Pancreas (tissue), 10 donors: Measurements from ENCODE around the gene PRRC2C. TPM values are rescaled to one million over a fixed set of nuclear protein-coding genes. Genes with fewer than 3 reads are reported as not detected.
A peak's percentile ranks its signal among the peaks of the same experiment; 100 is the strongest.

ENCODE experiments used
- ATAC-seq, 4 donors: fragments of 200-7000 bp; cut with Tn5 transposase; one replicate each; pipeline versions ENCODE4 v1.8.0 to v1.9.1; 2020; ENCODE audit warnings: mild to moderate bottlenecking in 4 of 4, moderate library complexity in 4 of 4
- DNase-seq, 6 donors: peaks; one replicate each; pipeline ENCODE4 v3.0.0-alpha.2; 2020
- FAIRE-seq: peaks from 2 replicates; lab custom pipeline; 2012; peaks lifted over from hg19 to GRCh38; lab: Jason Lieb, UNC
- H3K27ac ChIP-seq, 4 donors: fragments of 200-600 bp; sonication (generic); 1 replicate in 3 of 4; 2 replicates in 1 of 4; pipeline versions ENCODE4 v1.5.0 to v1.8.0; 2020
- H3K27me3 ChIP-seq, 4 donors: fragments of 200-600 bp; one replicate each; pipeline ENCODE4 v1.8.0; 2021
- H3K36me3 ChIP-seq, 3 donors: fragments of 200-600 bp; sonication (generic) in 1 of 3; one replicate each; pipeline versions ENCODE4 v1.5.0 to v1.8.0; 2020 to 2021
- H3K4me1 ChIP-seq, 3 donors: fragments of 200-600 bp; one replicate each; pipeline ENCODE4 v1.8.0; 2021
- H3K4me3 ChIP-seq, 4 donors: fragments of 200-600 bp; sonication (generic) in 2 of 4; one replicate each; pipeline versions ENCODE4 v1.5.0 to v1.8.0; 2020 to 2021
- H3K9me3 ChIP-seq, 4 donors: fragments of 200-600 bp; one replicate each; pipeline ENCODE4 v1.8.0; 2021
- CTCF ChIP-seq, 4 donors: fragments of 200-600 bp; sonication (generic) in 3 of 4; IDR thresholded peaks; one replicate each; pipeline versions ENCODE4 v1.5.0 to v1.8.0; 2021; ENCODE audit warnings: antibody characterized with exemption in 4 of 4
- WGBS, 2 donors: extraction: QIAGEN DNeasy Blood & Tissue Kit; methylation state at CpG; one replicate each; pipeline ENCODE4 v1.1.7; 2013; 5-methylcytosine and 5-hydroxymethylcytosine counted together
- intact Hi-C, 3 donors: fragments of 100-400 bp; cut with DNase I; formaldehyde crosslinking; loops; one replicate each; pipeline versions ENCODE4 v1.11.1 to v1.14.2; 2022
- polyA plus RNA-seq, 2 donors: library from polyadenylated mRNA; stranded (reverse); fragments of 200-250 nt; gene quantifications; one replicate each; pipeline ENCODE4 v1.2.3, GENCODE V29; 2013
- total RNA-seq, 6 donors: library from RNA; stranded (reverse); fragmentation: NEBNext Ultra II Directional in 4 of 6; extraction: Animal tissue kit (Norgen Biotek cat#: 25700) in 4 of 6; gene quantifications; one replicate each; pipeline versions ENCODE4 v1.2.1 to v1.2.4, GENCODE V29; 2021 to 2023
- donor health status: healthy with polysubstance abuse.
- donor health status: DM: no; HTN: no; CAD: no; lungs with moderate emphysema.
- donor health status: DM: no; HTN: no; CAD: no.
- donor health status: control.
- donor health status: control.
- donor health status: Bipolar disorder and iron deficiency.
- donor health status: DM: yes; HTN: yes; CAD: no.
- donor health status: DM: no; HTN: no; CAD: no.
- donor health status: DM: no; HTN: no; CAD: no.
- donor health status: DM: yes; HTN: yes; CAD: no.

PRRC2C gene
- total and polyA plus RNA-seq, 8 donors = 22.4 to 82.3 (median 48.4) TPM

GRCh38 chr1:171472183-171472647 lies 13.1 kb upstream of the PRRC2C start:
- Histone ChIP-seq H3K4me3 (no peak overlapping the region), H3K4me1 (no peaks in the 10 kb centered on the region), H3K36me3 (no peaks in the 10 kb centered on the region), H3K27ac (no peak overlapping the region), H3K27me3 (no peaks in the 10 kb centered on the region), H3K9me3 (no peaks in the 10 kb centered on the region)
- 80 to 92% methylated on average over 7 of the region's 7 CpGs for WGBS, 2 donors
- intact Hi-C loops = no loop called here
- no peak for TF ChIP-seq CTCF (IDR thresholded peaks at IDR 0.05)
- DNase-seq (no peak), FAIRE-seq (no peak), ATAC-seq (no peak)

- no peak for ATAC-seq
- no peak overlapping the region for H3K4me3 ChIP-seq
- DNase-seq = no peak
- H3K27ac ChIP-seq = no peak overlapping the region
- H3K9me3 ChIP-seq = no peaks in the 10 kb centered on the region
- no peak for FAIRE-seq
- TF ChIP-seq CTCF (IDR thresholded peaks at IDR 0.05) = no peak
- no peaks in the 10 kb centered on the region for H3K4me1 ChIP-seq
- intact Hi-C loops = no loop called here
- no peaks in the 10 kb centered on the region for H3K27me3 ChIP-seq
- 74 to 75% methylated on average over 1 of the region's 1 CpG for WGBS, 2 donors
- H3K36me3 ChIP-seq = no peaks in the 10 kb centered on the region
Observed at GRCh38 chr1:171476829-171477228, 8.5 kb upstream of the PRRC2C start.

GRCh38 chr1:171477804-171478203 lies 7.5 kb upstream of the PRRC2C start:
- whole genome bisulfite sequencing, 2 donors = 83 to 95% methylated on average over 1 of the region's 1 CpG
- intact Hi-C loops = no loop called here

GRCh38 chr1:171480035-171480434 lies 5.3 kb upstream of the PRRC2C start:
- intact Hi-C loops = no loop called here
- Histone ChIP-seq H3K27me3 (no peaks in the 10 kb centered on the region), H3K9me3 (no peaks in the 10 kb centered on the region), H3K36me3 (no peaks in the 10 kb centered on the region), H3K27ac (no peak overlapping the region), H3K4me3 (no peak overlapping the region), H3K4me1 (peaks cover 0 to 4% (median 0%) of the 10 kb centered on the region in 3 donors)
- FAIRE-seq (no peak), ATAC-seq (no peak), DNase-seq (no peak)
- WGBS, 2 donors = 86 to 96% methylated on average over 2 of the region's 2 CpGs
- TF ChIP-seq CTCF (IDR thresholded peaks at IDR 0.05) = no peak

More at GRCh38 chr1:171477804-171478203, 7.5 kb upstream of the PRRC2C start:
- no peak for ATAC-seq
- no peak overlapping the region for H3K27ac ChIP-seq
- H3K4me1 ChIP-seq = no peaks in the 10 kb centered on the region
- DNase-seq = no peak
- H3K27me3 ChIP-seq = no peaks in the 10 kb centered on the region
- no peak for TF ChIP-seq CTCF (IDR thresholded peaks at IDR 0.05)
- H3K36me3 ChIP-seq = no peaks in the 10 kb centered on the region
- H3K9me3 ChIP-seq = no peaks in the 10 kb centered on the region
- FAIRE-seq = no peak
- no peak overlapping the region for H3K4me3 ChIP-seq

GRCh38 chr1:171484760-171485374 lies 463 bp upstream of the PRRC2C start:
- TF ChIP-seq CTCF (IDR thresholded peaks at IDR 0.05) = no peak
- ATAC-seq (peak; percentile 33 to 60 (median 53)), FAIRE-seq (peak; percentile 32), DNase-seq (no peak)
- H3K27ac ChIP-seq = peak overlapping the region; percentile 89 to 99 (median 96)
- no peaks in the 10 kb centered on the region for H3K27me3 ChIP-seq
- peak overlapping the region; percentile 70 to 98 (median 88) for H3K4me3 ChIP-seq
- peaks cover 20 to 31% (median 29%) of the 10 kb centered on the region in 3 donors for H3K4me1 ChIP-seq
- H3K9me3 ChIP-seq = no peaks in the 10 kb centered on the region
- 30% methylated on average over 6 of the region's 6 CpGs for whole genome bisulfite sequencing, 2 donors
- intact Hi-C loops = no loop called here
- H3K36me3 ChIP-seq = no peaks in the 10 kb centered on the region
